DMS53 treated with DMSO at 0.1 percent for 48 hours (cell line): ENCODE data around the gene TGFBRAP1.
"Not testable (repeated sequence)": the region's sequence is repeated elsewhere in the genome, so short reads cannot be mapped to it uniquely, and the experiment has no call there.

Experiments
- DNase-seq: peaks from one replicate; lab custom pipeline; 2025; ENCODE audit not compliant: unreplicated experiment; lab: John Stamatoyannopoulos, UW

The TGFBRAP1 gene

GRCh38 chr2:105283532-105283931 lies 46.0 kb downstream of the TGFBRAP1 start:
- no peak for DNase-seq

- no peak for DNase-seq
These were observed 49.3 kb downstream of the TGFBRAP1 start for GRCh38 chr2:105280281-105280680.

GRCh38 chr2:105279126-105279525 lies 50.4 kb downstream of the TGFBRAP1 start:
- DNase-seq: no peak

- DNase-seq: no peak
These were observed 50.9 kb downstream of the TGFBRAP1 start for GRCh38 chr2:105278654-105279053.

GRCh38 chr2:105274046-105274445 lies 55.5 kb downstream of the TGFBRAP1 start:
- DNase-seq: no peak

- DNase-seq: no peak
These were observed 57.4 kb downstream of the TGFBRAP1 start for GRCh38 chr2:105272176-105272575.

GRCh38 chr2:105271393-105272045 lies 58.0 kb downstream of the TGFBRAP1 start:
- no peak for DNase-seq

GRCh38 chr2:105269426-105269825 lies 60.1 kb downstream of the TGFBRAP1 start:
- DNase-seq: no peak

- no peak for DNase-seq
These were observed 66.9 kb downstream of the TGFBRAP1 start for GRCh38 chr2:105262651-105263091.

GRCh38 chr2:105261061-105261460 lies 68.5 kb downstream of the TGFBRAP1 start:
- DNase-seq: no peak

- DNase-seq: no peak
These were observed 70.6 kb downstream of the TGFBRAP1 start for GRCh38 chr2:105258835-105259350.

- DNase-seq: no peak
These were observed 71.6 kb downstream of the TGFBRAP1 start for GRCh38 chr2:105257981-105258380.

GRCh38 chr2:105256431-105257047 lies 73.0 kb downstream of the TGFBRAP1 start:
- no peak for DNase-seq

- DNase-seq: no peak
These were observed 73.6 kb downstream of the TGFBRAP1 start for GRCh38 chr2:105255979-105256378.

- DNase-seq: no peak
These were observed 74.9 kb downstream of the TGFBRAP1 start for GRCh38 chr2:105254531-105255210.

GRCh38 chr2:105252271-105252670 lies 77.3 kb downstream of the TGFBRAP1 start:
- DNase-seq: no peak

- DNase-seq: not testable (repeated sequence)
These were observed 78.4 kb downstream of the TGFBRAP1 start for GRCh38 chr2:105251016-105251648.

GRCh38 chr2:105249891-105250290 lies 79.6 kb downstream of the TGFBRAP1 start:
- no peak for DNase-seq

GRCh38 chr2:105249181-105249580 lies 80.4 kb downstream of the TGFBRAP1 start:
- no peak for DNase-seq

GRCh38 chr2:105248316-105249070 lies 81.0 kb downstream of the TGFBRAP1 start:
- no peak for DNase-seq

- no peak for DNase-seq
These were observed 85.1 kb downstream of the TGFBRAP1 start for GRCh38 chr2:105244451-105244850.
